ENCODE data around the gene TRAF3IP3.

TRAF3IP3 gene

DNA sequence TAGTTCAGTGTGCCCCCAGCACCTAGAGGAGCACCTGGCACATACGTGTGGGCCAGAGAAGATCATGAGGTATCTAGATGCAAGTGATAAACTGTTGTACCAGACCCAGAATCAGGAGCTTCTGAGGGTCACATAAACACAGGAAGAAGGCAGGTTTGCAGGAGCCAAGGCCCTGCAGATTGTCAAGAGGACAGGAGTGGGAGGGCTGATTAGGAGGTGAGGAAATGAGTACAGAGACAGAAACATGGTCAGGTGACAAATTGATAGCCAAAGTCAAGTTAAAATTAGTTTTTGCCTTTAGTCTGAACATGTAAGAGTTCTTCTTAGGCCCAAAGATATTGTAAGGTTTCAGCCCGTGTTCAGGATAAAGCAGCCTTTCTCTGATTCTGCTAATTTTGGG lies 14.0 kb upstream of the TRAF3IP3 start:
- TF ChIP-seq, protein P1, sequence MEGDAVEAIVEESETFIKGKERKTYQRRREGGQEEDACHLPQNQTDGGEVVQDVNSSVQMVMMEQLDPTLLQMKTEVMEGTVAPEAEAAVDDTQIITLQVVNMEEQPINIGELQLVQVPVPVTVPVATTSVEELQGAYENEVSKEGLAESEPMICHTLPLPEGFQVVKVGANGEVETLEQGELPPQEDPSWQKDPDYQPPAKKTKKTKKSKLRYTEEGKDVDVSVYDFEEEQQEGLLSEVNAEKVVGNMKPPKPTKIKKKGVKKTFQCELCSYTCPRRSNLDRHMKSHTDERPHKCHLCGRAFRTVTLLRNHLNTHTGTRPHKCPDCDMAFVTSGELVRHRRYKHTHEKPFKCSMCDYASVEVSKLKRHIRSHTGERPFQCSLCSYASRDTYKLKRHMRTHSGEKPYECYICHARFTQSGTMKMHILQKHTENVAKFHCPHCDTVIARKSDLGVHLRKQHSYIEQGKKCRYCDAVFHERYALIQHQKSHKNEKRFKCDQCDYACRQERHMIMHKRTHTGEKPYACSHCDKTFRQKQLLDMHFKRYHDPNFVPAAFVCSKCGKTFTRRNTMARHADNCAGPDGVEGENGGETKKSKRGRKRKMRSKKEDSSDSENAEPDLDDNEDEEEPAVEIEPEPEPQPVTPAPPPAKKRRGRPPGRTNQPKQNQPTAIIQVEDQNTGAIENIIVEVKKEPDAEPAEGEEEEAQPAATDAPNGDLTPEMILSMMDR (IDR thresholded peaks at IDR 0.05; ENCODE audit: insufficient read depth, low read length, missing control alignments): no peak
- no peak overlapping the region for H3K4me3 ChIP-seq (ENCODE audit: low read depth, low read length)
- no peak for DNase-seq (ENCODE audit: low read depth, low spot score)
- CTCF ChIA-PET: interaction anchor here (0.9 to 9.9 kb wide), 2 partner anchors 8 to 162 kb away, joined by 3 to 145 read pairs; partner anchors contain the start of gene CAMK1G
- POLR2A ChIA-PET: no interaction called here

DNA sequence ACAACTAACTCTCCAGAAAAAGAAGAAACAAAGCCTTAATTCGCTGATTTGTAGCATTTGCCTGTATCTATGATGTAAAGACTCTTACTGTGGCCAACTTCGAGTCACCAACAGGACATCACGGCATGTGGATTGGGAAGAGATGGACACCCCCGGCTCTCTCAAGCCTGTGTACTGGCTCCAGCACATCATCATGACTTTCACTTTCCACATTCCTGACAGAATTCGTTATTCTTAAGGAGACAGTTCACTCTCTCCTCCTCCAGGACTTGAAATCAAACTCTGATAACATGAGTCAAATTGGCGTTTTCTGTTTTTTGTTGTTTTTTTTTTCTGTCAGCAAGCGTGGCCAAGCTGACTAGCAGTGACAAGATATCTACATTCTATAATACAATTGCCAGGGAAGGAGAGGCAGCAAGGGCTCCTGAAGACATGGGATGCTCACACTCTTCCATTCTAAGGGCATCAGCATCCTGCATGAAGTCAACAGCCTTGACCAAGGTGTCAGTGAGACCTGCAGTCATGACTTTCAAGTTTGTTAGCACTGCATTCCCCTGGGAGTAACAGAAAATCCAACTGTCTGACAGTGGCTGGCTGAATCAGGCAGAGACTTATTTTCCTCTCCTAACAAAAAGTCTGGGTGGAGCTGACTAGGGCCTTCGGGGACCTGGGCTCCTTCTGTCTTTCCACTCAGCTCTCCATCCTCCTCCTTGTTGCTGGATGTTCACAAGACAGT lies 13.3 kb upstream of the TRAF3IP3 start:
- TF ChIP-seq, protein P1 (IDR thresholded peaks at IDR 0.05; ENCODE audit: insufficient read depth, low read length, missing control alignments): no peak
- ChIA-PET CTCF (interaction anchor here (0.8 to 9.9 kb wide), 6 partner anchors 7 to 176 kb away, joined by 3 to 145 read pairs (median 7); partner anchors contain the start of gene CAMK1G), POLR2A (no interaction called here)
- H3K4me3 ChIP-seq (ENCODE audit: low read depth, low read length): no peak overlapping the region
- no peak for DNase-seq (ENCODE audit: low read depth, low spot score)

DNA sequence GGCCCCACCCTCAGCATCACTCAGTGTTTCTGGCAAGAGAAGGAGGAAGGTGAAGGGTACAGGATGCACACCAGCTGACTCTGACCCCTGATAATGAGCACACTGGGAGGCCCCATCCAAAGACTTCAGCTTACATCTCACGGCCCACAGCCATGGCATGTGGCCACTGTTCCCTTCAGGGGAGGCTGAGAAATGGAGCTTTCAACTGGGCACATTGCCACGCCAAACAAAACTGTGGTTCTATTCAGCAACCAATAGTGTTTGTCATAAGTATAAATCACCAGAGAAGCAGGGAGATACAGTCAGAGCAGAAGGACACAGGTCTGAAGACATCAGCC lies 12.7 kb upstream of the TRAF3IP3 start:
- H3K4me3 ChIP-seq (ENCODE audit: low read depth, low read length): no peak overlapping the region
- DNase-seq (ENCODE audit: low read depth, low spot score): peak; percentile 45
- ChIA-PET CTCF (interaction anchor here (1.0 to 9.9 kb wide), 4 partner anchors 9 to 176 kb away, joined by 3 to 145 read pairs (median 40); partner anchors contain the start of gene CAMK1G), POLR2A (no interaction called here)
- TF ChIP-seq, protein P1 (IDR thresholded peaks at IDR 0.05; ENCODE audit: insufficient read depth, low read length, missing control alignments): no peak

DNA sequence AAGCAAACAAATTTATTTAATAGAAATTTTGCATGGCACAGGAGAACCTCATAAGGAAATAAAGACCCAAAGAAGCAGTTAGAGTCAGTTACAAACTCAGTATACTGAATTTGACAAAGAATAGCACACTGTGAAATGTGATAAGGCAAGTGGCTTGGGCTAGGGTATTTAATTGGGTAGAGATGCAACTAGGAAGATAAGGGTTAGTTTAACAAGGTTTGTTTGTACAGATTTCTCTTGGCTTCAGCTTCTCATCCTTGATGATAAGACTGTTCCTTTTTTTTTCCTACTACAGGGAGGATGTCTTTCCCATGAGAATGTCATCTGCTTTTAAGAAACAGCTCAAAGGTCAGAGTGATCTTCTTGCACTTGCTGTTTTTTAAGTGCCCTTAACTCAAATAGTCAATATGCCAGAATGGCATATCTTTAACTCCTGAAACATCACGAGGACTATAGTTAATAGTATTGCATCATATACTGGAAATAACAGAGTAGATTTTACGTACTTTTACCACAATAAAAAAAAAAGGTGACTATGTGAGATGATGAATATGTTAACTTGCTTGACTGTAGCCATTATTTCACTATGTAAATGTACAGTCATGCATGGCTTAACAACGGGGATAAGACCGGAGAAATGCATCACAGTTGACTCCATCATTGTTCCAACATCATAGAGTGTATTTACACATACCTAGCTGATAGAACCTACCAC lies 9.2 kb upstream of the TRAF3IP3 start:
- ChIA-PET CTCF (interaction anchor here (0.8 to 9.9 kb wide), 16 partner anchors 9 to 185 kb away, joined by 3 to 145 read pairs (median 4); partner anchors contain the start of genes CAMK1G, G0S2 and TRAF3IP3), POLR2A (no interaction called here)
- no peak overlapping the region for H3K4me3 ChIP-seq (ENCODE audit: low read depth, low read length)
- TF ChIP-seq, protein P1 (IDR thresholded peaks at IDR 0.05; ENCODE audit: insufficient read depth, low read length, missing control alignments): no peak
- no peak for DNase-seq (ENCODE audit: low read depth, low spot score)

DNA sequence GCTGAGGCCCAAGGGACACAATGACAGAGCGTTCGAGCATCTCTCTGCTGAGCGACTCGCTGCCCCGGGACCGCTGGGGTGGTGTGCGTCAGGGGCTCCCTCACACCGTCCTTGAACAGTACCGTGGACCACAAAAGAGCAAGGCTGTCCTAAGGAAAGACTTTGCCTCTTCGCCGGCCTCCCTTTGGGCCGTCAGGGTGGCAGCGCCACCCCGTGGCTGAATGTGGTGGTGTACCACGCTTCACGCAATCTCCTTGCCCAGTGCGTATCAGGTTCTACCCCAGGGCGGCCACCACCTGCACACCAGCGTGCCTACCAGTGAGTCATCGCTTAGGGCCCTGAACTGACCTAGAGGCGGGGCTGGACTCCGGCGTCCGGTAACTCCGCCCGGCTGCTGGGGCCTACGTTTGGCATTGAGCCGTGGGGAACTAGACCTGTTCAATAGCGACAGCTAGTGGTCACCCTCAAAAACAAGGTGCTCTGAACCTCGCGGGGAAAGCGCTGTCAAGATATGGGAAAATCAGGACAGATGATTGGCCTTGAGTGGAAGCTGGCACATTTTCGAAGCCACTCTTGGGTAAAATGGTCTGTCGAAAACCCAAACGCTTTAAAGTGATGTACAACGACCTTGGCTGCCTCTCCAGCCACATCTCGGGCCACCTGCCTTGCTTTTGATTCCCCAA lies 8.1 kb upstream of the TRAF3IP3 start:
- ChIA-PET POLR2A (no interaction called here), CTCF (interaction anchor here (0.6 to 9.9 kb wide), 38 partner anchors 7 to 326 kb away, joined by 3 to 145 read pairs (median 4); partner anchors contain the start of genes CAMK1G, G0S2, IRF6 and TRAF3IP3)
- TF ChIP-seq, protein P1 (IDR thresholded peaks at IDR 0.05; ENCODE audit: insufficient read depth, low read length, missing control alignments): peak; percentile 79
- peak overlapping the region; percentile 45 for H3K4me3 ChIP-seq (ENCODE audit: low read depth, low read length)
- no peak for DNase-seq (ENCODE audit: low read depth, low spot score)
